KOPT-K1 (cell line): Measurements from ENCODE around the gene TESK2.
"Not testable (repeated sequence)": the region's sequence is repeated elsewhere in the genome, so short reads cannot be mapped to it uniquely, and the experiment has no call there.

ENCODE experiments used
- H3K27ac ChIP-seq: fragments of 200-600 bp; sonication (generic); 2 replicates; pipeline ENCODE4 v1.5.1; 2016; ENCODE audit warnings: antibody characterized with exemption, mild to moderate bottlenecking, low read depth, low read length; ENCODE audit not compliant: poor library complexity, severe bottlenecking
- H3K36me3 ChIP-seq: fragments of 200-600 bp; sonication (generic); 2 replicates; pipeline ENCODE4 v1.5.1; 2017; ENCODE audit warnings: antibody characterized with exemption, mild to moderate bottlenecking, low read length, moderate library complexity; ENCODE audit not compliant: insufficient read depth
- H3K9me3 ChIP-seq: fragments of 200-600 bp; sonication (generic); 2 replicates; pipeline ENCODE4 v1.5.1; 2017; ENCODE audit warnings: antibody characterized with exemption, low read length, mild to moderate bottlenecking; ENCODE audit not compliant: insufficient read depth, poor library complexity, severe bottlenecking

TESK2 gene

GRCh38 chr1:45516465-45516864, 25.5 kb upstream of the TESK2 start:
- Histone ChIP-seq H3K9me3 (no peaks in the 10 kb centered on the region), H3K36me3 (peaks cover 80% of the 10 kb centered on the region), H3K27ac (no peak overlapping the region)

GRCh38 chr1:45516036-45516435, 25.1 kb upstream of the TESK2 start:
- Histone ChIP-seq H3K27ac (no peak overlapping the region), H3K9me3 (no peaks in the 10 kb centered on the region), H3K36me3 (peaks cover 85% of the 10 kb centered on the region)

GRCh38 chr1:45513532-45514260, 22.7 kb upstream of the TESK2 start:
- peaks cover 99% of the 10 kb centered on the region for H3K36me3 ChIP-seq
- not testable (repeated sequence) for H3K9me3 ChIP-seq, H3K27ac ChIP-seq

GRCh38 chr1:45512641-45513054, 21.7 kb upstream of the TESK2 start:
- peaks cover 100% of the 10 kb centered on the region for H3K36me3 ChIP-seq
- H3K27ac ChIP-seq: no peak overlapping the region
- no peaks in the 10 kb centered on the region for H3K9me3 ChIP-seq

GRCh38 chr1:45510972-45511527, 20.1 kb upstream of the TESK2 start:
- peaks cover 91% of the 10 kb centered on the region for H3K36me3 ChIP-seq
- H3K27ac ChIP-seq: no peak overlapping the region
- no peaks in the 10 kb centered on the region for H3K9me3 ChIP-seq

GRCh38 chr1:45510036-45510971, 19.3 kb upstream of the TESK2 start:
- H3K9me3 ChIP-seq: no peaks in the 10 kb centered on the region
- no peak overlapping the region for H3K27ac ChIP-seq

GRCh38 chr1:45508295-45509151, 17.6 kb upstream of the TESK2 start:
- Histone ChIP-seq H3K27ac (no peak overlapping the region), H3K9me3 (no peaks in the 10 kb centered on the region), H3K36me3 (peaks cover 65% of the 10 kb centered on the region)

More at GRCh38 chr1:45510036-45510971, 19.3 kb upstream of the TESK2 start:
- peaks cover 83% of the 10 kb centered on the region for H3K36me3 ChIP-seq

- Histone ChIP-seq H3K9me3 (no peaks in the 10 kb centered on the region), H3K36me3 (peaks cover 59% of the 10 kb centered on the region), H3K27ac (no peak overlapping the region)
Measured at GRCh38 chr1:45507893-45508292, 16.9 kb upstream of the TESK2 start.

- Histone ChIP-seq H3K27ac (no peak overlapping the region), H3K9me3 (no peaks in the 10 kb centered on the region), H3K36me3 (peaks cover 52% of the 10 kb centered on the region)
Measured at GRCh38 chr1:45507195-45507594, 16.2 kb upstream of the TESK2 start.

- H3K9me3 ChIP-seq: no peaks in the 10 kb centered on the region
- peaks cover 17% of the 10 kb centered on the region for H3K36me3 ChIP-seq
- no peak overlapping the region for H3K27ac ChIP-seq
Measured at GRCh38 chr1:45503462-45504360, 12.7 kb upstream of the TESK2 start.

- Histone ChIP-seq H3K36me3 (no peaks in the 10 kb centered on the region; the same call in 1 of the 2 replicates), H3K9me3 (no peaks in the 10 kb centered on the region), H3K27ac (no peak overlapping the region)
Measured at GRCh38 chr1:45501505-45501859, 10.5 kb upstream of the TESK2 start.

GRCh38 chr1:45499415-45499769, 8.4 kb upstream of the TESK2 start:
- Histone ChIP-seq H3K27ac (peak overlapping the region; percentile 71), H3K36me3 (no peaks in the 10 kb centered on the region; the same call in 1 of the 2 replicates), H3K9me3 (no peaks in the 10 kb centered on the region)

GRCh38 chr1:45498279-45498678, 7.3 kb upstream of the TESK2 start:
- no peak overlapping the region for H3K27ac ChIP-seq
- H3K9me3 ChIP-seq: no peaks in the 10 kb centered on the region
- no peaks in the 10 kb centered on the region for H3K36me3 ChIP-seq
